Activated CD4-positive, alpha-beta T cell treated with anti-CD3 and anti-CD28 coated beads for 48 hours (primary cell): Measurements from ENCODE around the gene ASB1.

Source experiments
- DNase-seq: peaks from one replicate; pipeline ENCODE4 v3.0.0-alpha.2; 2020

ASB1 gene, protein sequence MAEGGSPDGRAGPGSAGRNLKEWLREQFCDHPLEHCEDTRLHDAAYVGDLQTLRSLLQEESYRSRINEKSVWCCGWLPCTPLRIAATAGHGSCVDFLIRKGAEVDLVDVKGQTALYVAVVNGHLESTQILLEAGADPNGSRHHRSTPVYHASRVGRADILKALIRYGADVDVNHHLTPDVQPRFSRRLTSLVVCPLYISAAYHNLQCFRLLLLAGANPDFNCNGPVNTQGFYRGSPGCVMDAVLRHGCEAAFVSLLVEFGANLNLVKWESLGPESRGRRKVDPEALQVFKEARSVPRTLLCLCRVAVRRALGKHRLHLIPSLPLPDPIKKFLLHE

DNA sequence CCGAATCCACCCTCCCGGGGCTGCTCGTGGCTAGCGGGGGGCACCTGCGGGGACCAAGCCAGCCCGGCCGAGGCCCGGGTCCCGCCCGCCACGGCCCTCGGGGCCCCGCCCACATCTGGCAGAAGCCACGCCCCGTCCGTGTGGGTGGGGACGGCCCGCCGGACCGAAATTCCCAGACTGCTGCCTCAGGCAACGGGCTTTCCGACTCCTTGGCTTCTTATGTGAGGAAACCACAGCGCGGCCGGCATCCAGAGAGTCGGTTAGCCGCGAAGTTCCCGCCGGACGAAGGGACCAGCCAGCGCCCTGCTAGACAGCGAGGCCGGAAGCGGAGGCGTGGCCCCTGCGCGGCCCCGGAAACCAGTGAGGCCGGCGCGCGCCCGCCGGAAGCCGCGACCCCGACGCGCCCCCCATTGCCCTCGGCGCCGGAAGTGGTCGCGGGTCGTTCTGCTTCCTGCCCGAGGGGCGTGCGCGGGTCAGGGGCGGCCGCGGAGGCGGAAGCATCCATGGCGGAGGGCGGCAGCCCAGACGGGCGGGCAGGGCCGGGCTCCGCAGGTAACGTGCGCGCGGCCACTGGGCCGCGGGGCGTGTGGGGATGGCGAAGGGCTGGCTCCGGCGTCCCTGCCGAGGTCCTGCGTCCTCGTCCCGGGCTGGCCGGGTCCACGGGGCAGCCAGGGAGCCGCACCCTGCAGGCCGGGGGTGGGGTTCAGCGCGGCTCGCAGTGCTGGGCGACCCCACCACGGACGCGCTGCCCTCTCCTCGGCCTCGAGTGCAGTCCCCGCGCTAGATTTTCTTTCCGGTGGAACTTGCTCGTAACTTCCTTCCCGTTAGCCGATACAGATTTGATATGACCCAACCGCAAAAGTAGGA, at the start of gene ASB1:
Gene ASB1, plus strand, starts transcription at position 360 of the 867 bp plus-strand sequence. Its CDS starts 144 bp downstream, at position 504.
- peak; percentile 80 for DNase-seq

DNA sequence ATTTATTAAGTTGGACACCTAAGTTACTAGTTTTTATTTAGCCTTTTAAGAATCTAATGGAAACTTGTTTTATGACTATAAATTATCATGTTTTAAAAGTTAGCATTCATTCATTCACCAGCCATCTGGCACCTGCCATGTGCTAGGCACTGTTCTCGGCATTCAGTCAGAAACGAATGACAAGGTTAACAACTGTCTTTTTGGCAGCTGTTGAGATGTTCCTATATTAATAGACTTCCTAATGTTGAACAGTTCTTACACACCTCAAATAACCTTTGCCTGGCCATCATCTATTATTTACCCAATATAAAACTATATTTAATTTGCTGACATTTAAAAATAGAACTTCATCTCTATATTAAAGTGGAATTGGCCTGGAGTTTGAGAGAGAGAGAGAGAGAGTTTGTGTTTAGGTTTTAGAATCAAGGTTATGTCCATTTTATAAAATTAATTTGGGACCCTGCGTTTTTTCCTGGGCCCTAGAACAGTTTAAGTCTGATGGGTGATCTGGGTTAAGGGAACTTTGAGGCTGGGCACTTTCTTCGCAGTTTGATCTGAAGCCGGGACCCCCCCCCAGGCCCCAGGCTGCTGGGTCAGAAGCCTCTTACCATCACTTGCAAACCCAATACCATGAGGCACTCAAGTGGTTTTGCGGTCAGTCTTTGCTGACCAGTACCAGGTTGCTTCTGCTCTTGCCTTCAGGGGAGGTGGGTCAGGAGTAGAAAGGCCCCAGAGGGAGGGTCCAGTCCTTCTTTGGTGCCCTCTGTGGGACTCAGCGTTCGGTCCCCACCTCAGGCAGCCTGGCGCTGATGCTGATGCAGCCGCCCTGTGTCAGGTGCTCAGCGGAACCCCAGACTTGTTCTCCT, 48.3 kb upstream of the ASB1 start:
- DNase-seq: no peak

DNA sequence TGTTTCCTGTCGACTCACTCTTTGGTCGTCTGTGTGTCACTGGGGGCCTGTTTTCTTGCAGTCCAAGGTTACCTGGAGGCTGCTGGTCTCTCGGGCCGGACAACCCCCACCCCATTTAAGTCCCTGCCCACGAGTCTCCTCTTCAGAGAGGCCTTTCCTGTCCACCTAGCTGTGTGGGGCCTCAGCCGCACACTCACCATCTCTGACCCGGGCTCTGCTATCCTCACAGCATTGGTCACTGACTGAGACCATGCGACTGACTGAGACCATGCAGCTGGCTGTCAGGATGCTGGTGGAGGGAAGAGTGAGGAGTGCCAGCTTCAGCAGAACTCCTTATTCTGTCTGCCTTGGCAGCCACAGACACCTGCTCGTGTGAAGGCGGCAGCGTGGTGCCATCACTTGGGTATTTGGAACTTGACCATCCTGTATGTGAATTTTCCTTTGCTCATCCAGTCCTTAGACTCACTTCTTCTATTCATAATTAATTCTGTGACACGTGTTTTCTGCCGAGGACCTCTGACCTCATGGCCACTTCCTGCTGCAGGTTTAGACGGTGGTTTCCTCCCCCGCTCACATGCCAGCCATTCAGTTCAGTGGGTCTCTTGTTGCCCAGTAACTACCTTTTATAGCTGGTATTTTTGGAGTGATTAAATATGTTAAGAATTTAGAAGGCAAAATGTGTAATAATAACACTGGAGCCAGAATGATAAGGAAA, 47.5 kb upstream of the ASB1 start:
- DNase-seq: peak; percentile 35

DNA sequence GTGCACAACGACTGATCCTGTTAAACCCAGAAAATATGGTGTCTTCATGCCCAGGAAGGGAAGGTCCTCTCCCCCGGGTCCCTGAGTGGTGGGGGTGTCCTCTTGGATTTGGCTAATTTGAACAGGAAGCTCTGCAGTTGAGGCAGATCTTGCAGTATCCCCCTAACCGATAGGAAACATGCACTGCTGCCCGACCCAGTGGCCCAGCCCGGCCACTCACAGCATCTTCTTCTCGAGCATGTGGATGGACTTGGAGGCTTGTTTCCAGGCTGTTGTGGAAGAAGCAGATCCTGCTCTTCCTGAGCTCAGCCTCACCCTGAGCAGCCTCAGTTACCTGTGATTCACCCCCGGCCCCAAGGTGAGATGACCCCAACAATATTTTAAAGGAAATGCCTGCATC, 46.4 kb upstream of the ASB1 start:
- no peak for DNase-seq

DNA sequence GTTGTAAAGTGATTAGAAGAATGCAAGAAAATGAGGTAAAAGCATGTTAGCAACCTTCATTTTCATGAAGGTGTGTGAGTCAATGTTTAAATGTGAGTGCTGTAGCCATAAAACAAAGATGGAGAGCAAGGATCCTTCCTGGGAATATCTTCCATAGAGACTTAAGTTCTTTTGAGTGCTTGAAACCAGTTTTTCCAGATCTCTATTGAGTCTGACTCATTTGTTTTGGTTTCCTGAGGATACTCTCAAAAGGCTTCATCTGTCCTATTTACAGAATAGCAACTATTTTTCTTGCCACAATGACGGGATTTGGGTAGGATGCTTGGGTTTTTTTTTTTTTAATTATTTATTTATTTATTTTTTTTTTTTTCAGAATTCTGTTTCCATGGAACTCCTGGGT, 45.9 kb upstream of the ASB1 start:
- DNase-seq: no peak

DNA sequence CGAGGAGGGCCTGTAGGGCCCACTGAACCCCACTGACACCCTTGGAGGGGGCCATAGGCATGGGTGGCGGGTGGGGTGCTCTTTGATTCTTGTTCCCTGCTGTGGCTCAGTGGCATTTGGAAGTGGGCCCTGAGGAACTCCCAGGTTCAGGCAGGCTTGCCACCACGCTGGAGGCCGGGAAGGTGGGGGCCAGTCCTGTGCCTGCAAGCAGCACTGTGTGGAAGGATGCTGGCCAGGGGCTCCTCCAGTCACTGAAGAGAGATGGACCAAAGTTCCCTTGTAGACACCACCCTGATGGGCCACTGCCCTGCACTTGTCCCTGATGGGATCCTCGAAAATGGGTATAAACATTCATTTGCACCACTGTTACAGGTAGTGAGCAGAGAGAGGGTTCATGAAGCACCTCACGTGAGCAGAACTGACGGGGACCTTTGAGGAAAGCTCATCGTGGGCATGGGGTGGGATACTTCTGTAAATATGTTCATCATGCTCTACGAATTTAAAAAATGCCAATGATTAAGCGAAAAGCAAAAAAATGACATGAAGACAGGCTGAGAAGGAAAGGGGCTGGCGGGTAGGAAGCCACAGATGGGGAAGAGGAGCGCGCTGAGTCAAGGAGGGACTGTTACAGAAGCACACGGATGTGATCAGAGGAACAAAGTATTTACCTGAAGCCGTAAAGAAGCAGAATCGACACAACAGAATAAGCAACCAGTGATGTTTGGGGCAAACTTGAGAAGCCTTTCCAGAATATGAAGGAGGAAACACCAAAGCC, 45.2 kb upstream of the ASB1 start:
- DNase-seq: no peak

DNA sequence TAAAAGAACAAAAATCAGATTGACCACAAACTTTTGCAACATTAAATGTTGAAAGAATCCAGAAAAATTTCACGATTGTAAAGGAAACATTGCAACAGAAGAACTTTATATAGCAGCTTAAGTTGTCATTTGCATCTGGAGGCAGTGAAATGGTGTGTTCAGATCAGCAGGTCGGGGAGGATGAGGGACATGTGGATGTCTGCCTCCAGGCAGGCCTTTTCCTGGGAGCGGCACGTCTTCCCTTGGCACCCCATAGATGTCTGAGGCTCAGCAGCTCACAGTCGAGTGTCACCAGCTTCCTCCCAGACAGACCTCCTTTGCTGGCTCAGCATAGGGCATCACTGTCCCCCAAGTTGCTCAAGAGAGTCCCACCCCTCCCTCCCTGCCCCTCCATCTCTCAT, 44.3 kb upstream of the ASB1 start:
- no peak for DNase-seq

DNA sequence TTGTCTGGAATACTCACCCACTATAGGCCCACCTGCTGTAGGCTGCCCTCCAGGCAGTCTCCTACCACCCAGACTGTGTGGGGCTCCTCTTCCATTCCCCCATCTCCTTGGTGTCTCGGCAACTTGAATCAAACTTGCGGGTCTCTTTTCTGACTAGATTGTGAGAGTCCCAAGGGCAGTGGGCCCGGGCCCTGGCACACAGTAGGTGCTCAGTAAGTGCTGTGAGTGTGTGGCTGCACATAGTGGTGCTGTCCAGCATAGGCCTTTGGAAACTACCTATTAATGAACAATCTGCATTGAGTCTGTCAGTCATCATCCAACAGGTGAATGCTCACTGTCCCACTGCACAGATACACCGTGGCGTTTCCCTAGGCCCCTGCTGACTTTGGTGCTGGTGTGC, 43.6 kb upstream of the ASB1 start:
- no peak for DNase-seq

DNA sequence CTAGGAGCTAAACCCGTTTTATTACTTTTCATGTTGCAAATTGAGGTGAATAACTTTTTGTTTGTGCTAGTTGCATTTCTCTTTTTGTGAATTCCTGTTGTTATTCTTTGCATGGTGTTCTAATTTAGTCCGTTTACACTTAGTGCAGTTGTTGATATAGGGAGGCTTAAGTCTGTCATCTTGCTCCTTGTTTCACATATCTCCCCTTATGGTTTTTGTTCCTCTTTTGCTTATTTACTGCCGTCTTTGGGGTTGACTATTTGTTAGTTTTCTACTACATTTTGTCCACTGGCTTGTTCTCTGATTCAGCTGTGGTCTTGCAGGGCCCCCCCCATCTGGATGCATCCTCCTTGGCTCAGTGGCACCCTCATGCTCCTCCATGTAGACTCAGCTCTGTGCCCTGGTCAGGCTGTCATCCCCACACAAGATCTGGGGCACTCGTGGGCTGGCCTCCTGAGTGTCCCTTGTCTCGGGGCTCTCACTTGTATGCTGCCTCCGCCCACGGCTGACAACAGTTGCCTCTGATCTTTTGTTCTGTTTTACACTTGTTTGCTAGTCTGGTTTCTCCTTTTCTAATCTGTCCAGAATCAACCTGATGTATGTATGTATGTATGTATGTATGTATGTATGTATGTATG, 42.9 kb upstream of the ASB1 start:
- DNase-seq: no peak

DNA sequence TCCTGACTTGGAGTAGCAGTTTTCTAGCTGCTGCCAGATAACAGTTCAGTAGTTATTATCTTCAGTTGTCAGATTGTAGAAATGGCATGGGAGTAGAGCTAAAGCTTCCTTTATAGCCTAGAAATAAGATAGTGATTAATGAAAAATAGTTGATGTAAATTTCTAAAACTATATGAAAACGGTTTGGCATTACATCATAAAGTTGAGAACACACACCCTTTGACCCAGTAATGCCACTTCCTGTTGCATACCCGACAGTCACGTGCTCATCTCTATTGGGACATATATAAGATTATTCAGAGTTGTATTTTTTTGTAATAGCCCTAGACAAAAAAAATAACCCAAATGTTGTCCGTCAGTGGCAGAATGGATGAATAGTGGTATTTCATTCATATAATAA, 39.4 kb upstream of the ASB1 start:
- no peak for DNase-seq

DNA sequence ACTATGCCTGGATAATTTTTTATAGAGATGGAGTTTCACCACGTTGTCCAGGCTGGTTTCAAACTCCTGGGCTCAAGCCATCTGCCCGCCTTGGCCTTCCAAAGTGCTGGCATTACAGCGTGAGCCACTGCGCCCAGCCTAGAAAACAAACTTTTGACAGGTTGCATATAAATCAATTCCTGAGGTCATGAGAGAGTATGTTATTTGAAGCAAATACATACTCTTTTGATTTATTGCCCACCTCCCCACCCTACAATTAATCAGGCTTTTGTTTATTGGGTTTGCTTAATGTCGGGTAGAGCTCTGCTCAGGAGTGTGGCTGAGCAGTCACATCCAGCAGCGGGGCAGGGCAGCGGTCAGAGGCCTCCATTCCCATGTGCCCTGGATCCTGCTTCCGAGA, 37.9 kb upstream of the ASB1 start:
- no peak for DNase-seq

DNA sequence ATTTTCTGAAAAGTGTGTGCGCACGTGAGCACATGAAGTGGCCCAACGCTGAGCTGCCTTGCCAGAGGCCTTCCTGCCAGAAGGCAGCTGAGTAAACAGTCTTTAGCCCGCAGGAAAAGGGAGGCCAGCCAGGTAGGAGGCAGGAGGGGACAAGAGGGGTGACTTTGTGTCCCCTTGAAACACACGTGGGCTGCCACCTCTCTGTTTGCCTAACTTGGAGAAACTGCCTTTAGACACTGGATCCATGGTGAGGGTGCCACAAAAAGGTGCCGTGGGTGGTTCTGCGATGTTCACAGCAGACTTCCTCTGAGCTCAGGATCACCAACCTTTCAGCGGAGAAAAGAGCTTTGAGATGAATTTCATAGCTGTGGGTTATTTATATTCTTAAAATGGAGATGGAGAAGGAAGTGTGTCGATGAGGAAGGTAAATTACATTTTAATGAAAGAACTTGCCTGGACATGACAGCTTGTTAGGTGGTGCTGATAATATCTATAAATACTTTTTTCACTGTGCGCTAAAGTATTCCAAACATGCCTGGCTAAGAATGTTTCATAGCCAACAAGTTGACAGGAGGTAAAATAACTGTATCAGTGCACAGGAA, 36.6 kb upstream of the ASB1 start:
- no peak for DNase-seq

DNA sequence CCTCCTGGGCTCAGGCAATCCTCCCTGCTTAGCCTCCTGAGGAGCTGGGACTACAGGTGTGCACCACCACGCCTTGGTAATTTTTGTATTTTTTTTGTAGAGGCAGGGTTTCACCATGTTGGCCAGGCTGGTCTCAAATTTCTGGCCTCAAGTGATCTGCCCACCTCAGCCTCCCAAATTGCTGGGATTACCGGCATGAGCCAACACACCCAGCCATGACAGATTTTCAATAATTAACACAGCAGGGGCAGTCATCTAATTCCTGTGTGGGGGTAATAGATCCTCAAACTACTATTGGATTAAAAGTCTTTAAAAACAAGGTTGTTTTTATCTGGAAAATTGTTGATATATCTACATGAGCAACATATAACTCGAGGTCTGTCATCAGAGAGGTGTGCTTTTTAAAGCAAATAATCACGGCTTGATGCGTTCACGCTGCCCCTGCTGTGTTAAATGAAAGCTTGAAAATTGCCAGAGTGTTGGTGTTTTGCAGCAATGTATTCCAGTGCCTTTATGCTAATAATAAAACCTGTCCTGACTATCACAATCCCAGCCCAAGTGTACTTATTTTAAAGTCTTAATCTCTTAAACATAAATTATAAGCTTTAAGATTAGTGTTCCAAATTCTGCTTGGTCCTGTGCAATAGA, 35.6 kb upstream of the ASB1 start:
- DNase-seq: no peak

DNA sequence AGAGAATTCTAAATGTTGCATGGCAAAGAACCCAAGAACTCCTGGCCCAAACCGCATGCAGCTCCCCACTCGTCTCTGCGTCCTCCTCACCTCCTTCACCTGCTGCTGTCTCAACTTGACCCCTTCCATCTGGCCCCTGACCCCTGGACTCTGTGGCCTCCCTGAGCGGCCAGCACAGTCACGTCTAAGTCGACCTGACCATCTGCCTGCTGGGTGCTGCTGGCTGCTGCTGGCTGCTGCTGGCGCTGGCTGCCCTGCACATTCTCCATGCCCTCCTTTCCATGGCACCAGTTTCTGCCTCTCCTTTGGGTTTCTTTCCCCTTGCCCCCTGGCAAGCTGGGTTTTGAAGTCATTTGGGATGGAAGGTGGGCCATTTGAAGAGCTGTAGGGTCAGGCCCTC, 30.1 kb upstream of the ASB1 start:
- DNase-seq: no peak

DNA sequence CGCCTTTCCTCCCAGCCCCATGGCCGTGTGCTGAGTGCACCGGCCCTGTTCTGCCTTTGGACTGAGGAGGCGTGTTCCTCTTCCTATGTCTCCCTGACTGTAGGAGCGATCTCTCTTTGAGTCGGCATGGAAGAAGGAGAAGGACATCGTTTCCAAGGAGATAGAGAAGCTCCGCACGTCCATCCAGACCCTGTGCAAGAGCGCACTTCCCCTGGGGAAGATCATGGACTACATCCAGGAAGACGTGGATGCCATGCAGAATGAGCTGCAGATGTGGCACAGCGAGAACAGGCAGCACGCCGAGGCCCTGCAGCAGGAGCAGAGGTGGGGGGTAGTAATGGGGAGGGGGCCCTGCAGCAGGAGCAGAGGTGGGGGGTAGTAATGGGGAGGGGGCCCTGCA, 29.4 kb upstream of the ASB1 start:
- DNase-seq: no peak

DNA sequence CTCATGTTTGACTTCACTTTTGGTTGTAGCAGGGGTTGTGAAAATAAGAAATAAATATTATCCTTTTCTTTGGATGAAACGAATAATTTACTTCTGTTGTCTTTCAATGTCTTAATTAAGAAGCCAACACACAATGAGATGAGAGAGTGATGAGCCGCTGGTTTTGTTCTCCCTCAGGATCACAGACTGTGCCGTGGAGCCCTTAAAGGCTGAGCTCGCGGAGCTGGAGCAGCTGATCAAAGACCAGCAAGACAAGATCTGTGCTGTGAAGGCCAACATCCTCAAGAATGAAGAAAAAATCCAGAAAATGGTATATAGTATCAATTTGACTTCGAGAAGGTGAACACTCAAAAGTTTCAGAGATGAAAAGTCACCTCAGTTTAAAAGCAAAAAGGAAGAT, 28.1 kb upstream of the ASB1 start:
- no peak for DNase-seq

DNA sequence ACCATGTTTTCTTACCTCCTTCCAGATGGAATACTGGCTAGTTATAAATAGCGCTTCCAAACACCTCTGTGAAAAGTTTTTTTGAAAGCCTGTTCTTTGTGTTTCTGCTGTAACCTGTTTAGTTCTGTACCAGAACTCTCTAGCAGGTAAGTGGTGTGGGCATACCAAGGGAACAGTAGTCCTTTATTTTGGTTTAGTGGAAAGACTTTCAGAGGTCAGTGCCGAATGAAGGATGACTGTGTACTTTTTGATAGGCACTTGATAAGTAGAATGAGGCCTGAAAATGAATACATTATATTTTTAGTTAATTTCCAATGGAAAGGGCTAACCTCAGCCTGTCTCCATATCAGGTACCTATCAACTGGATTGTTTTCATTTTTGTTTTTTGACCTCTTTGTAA, 27.6 kb upstream of the ASB1 start:
- DNase-seq: no peak

DNA sequence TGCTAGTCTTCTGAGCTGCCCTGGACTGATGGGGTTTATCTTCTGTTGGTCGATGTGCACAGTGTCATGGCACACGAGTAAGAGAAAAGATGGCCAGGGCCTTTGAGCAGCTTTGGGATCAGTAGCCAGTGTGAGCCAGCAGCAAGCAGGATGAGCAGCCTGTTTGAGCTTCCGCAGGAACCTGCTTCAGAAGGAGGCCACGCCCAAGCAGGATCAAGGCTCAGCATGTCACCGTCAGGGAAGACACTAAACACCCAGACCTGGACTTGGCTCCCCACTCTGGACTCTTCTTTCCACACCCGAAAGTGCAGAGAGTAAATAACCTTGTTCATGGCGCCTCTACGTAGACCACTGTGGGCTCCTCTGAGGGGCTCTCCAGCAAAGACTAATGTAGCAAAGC, 25.2 kb upstream of the ASB1 start:
- DNase-seq: no peak

DNA sequence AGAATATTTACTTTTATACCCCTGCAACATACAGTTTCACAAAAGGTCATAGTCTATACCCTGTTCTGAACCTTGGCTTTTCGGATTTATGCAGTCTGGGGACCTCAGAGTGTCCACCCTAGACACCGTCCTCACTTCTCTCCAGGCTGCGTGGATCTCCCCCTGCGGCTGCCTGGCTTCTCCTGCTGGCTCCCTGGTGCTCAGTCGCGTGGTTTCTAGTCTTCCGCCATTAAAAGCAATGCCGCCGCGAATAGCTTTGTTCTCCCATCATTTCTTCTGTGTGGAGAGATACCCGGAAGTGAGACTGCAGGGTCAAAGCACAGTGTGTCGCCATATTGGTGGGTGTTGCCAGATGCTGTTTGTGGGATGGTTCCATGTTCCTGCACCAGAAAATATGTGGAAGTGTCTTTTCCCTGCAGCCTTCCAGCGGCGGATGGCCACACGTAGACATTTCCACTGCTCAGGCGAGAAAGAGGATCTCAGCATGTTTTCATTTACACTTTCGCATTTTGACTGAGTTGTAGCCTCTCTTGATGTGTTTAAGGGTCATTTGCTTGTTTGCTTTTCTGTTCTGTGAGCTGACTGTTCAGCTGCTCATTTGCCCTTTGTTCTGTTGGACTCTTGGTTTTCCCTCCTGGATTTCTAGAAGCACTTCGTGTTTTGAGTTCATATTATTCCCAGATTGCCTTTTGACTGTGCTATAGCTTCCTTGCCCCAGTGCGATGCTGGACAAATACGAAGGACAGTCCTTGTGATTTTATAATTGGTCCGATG, 22.9 kb upstream of the ASB1 start:
- DNase-seq: no peak
